A549 treated with Hydrocortisone at 1 μM for 4 hours (cell line): Measurements from ENCODE around the gene C1QC. TPM values are rescaled to one million over a fixed set of nuclear protein-coding genes. Genes with fewer than 3 reads are reported as not detected.

Experiments used
- total RNA-seq: library from RNA; stranded (reverse); fragments of 200-300 nt; extraction: Qiagen RNA extraction; gene quantifications from 5 replicates; pipeline ENCODE4 v1.2.3, GENCODE V29; 2022

C1QC gene
- not detected in 5 replicates for total RNA-seq

DNA sequence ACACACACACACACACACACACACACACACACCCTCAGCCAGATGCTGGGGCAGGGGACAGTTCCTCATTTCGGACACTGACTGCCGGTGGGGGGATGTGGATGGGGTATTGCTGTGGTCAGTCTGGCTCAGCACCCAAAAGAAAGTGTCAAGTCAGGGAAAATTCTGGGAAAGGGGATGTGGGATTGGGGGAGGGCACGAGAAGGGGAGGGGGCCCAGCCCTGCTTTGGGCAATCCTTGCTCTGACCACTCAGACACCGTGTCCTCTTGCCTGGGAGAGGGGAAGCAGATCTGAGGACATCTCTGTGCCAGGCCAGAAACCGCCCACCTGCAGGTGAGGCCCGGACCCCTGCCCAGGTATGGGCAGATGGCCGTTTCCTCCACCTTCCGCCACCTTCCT lies at the start of gene C1QC:
TSS of gene C1QC (plus strand) at position 253 of the 400 bp plus-strand sequence. CDS start 391 bp downstream, outside the sequence.

DNA sequence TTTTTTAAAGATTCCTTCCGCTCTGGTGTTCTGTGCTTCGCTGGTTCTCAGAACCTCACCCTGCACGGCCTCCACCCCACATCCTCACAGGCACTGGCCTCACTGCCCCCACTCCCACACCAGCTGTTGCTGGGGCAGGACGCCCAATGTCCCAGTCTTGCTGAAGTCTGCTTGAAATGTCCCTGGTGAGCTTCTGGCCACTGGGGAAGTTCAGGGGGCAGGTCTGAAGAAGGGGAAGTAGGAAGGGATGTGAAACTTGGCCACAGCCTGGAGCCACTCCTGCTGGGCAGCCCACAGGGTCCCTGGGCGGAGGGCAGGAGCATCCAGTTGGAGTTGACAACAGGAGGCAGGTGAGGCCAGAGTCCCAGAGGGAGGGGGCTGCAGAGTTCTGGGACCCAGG lies 7.1 kb upstream of the C1QC start, which contains the start of gene C1QA:
TSS of gene C1QA (plus strand) at position 276 of the 400 bp plus-strand sequence. CDS start 989 bp downstream, outside the sequence.

DNA sequence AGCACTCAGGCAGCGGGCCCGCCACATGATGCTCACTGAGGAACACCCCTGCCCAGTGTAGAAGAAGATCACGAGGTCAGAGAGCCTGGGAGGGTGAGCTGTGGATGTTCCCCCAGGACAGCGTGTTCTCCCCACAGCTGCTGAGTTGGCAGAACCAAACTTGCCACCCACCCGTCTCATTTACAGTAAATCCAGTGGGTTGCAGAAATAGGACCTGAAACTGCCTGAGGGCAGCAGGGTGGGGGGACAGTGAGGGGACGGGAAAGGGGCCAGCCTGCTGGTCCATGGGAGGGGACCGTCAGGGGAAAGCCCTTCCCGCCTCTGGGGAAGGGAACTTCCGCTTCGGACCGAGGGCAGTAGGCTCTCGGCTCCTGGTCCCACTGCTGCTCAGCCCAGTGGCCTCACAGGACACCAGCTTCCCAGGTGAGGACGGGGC lies 9.5 kb downstream of the C1QC start, which contains the start of gene C1QB:
TSS of gene C1QB (plus strand) at position 356 of the 436 bp plus-strand sequence. CDS start 6,227 bp downstream, outside the sequence.

Other genes with a start within 250 kb of the C1QC start
- 4.7 to 5.7 TPM (median 4.8 TPM) in 5 replicates for gene ZBTB40, start 191.8 kb upstream of the C1QC start, total RNA-seq
- gene EPHA8, start 80.1 kb upstream of the C1QC start, total RNA-seq: 0.02 to 0.03 TPM (median 0.03 TPM) in 4 of 5 replicates, not detected in the other
- gene C1QA, start 7.0 kb upstream of the C1QC start, total RNA-seq: not detected in 5 replicates
- not detected in 5 replicates for gene C1QB, start 9.6 kb downstream of the C1QC start, total RNA-seq
- gene EPHB2, start 67.2 kb downstream of the C1QC start, total RNA-seq: 30.2 to 41.7 TPM (median 36.7 TPM) in 5 replicates